SH-SY5Y (cell line): ENCODE measurements around the gene GP2.

Experiments
- GATA2 ChIP-seq: IDR thresholded peaks from 2 replicates; pipeline ENCODE4 v1.6.1; 2011; ENCODE audit warnings: mild to moderate bottlenecking, low read depth, low read length
- GATA3 ChIP-seq: IDR thresholded peaks from 2 replicates; pipeline ENCODE4 v1.6.1; 2011; ENCODE audit warnings: low read depth, mild to moderate bottlenecking, low read length, moderate library complexity

DNA sequence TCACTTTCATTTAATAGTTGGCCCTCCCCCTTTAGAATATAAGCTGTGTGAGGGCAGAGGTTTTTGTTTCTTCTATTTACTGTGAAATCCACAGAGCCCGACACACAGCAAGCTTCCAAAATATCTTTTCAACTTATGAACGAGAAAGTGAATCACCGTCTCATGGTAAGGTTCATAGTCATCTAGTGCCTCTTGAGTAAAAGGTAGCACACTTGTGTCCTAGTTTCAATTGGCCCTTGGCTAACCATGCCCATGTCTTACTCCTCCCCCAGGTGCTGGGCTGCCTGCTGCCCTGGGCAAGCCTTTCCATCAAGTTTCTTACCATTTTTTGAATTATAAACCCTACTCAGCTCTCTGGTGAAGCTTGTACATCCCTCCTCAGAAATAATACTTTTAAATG, 12.4 kb upstream of the GP2 start:
- TF ChIP-seq GATA2: no peak
- no peak for TF ChIP-seq GATA3
